ENCODE results near the gene AMBRA1.

DNA sequence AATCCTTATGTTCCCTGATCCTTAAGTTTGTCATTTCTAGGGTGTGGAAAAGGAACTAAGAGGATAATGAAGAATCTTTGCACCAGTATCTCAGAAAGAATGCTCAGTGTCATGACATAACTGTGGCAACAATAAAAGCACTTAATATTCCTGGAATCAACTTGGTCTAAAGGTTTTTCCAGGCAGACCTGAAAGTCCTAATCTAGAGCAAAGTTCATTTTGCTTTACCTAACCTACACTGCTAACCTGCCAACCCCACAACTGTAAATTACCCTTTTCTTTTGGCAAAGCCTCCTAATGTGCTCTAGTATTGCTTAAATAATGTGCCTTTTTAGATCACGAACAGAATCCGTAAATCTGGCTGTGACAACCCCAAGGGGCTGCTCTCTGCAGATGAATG is 82.5 kb downstream of the AMBRA1 start:
- TF ChIP-seq CTCF (IDR thresholded peaks at IDR 0.05) (no peak), EP300 (IDR thresholded peaks at IDR 0.05) (no peak), POLR2AphosphoS5 (IDR thresholded peaks at IDR 0.05) (no peak), POLR2A (IDR thresholded peaks at IDR 0.05; ENCODE audit: low read depth) (no peak)
